SK-N-SH (cell line): Measurements from ENCODE around the gene GPM6B. TPM values are rescaled to one million over a fixed set of nuclear protein-coding genes. Genes with fewer than 3 reads are reported as not detected.
A peak's percentile ranks its signal among the peaks of the same experiment; 100 is the strongest.
"Not testable (repeated sequence)": the region's sequence is repeated elsewhere in the genome, so short reads cannot be mapped to it uniquely, and the experiment has no call there.

Experiments used
- CTCF ChIA-PET: fragments of 300-600, 350-600 bp; formaldehyde crosslinking; extraction: SDS; loops from one replicate; lab custom pipeline; 2021; lab: Yijun Ruan, JAX
- POLR2A ChIA-PET: fragments of 350-600 bp; sonication (Branson Sonifier 250); formaldehyde crosslinking; extraction: SDS; loops from one replicate; lab custom pipeline; 2020; ENCODE audit warnings: antibody characterized with exemption, inconsistent platforms; lab: Yijun Ruan, JAX
- DNase-seq: peaks from one replicate; pipeline ENCODE4 v3.0.0; 2012
- H2AFZ ChIP-seq: fragments of 200-600 bp; sonication (generic); 2 replicates; pipeline ENCODE4 v1.8.1; 2016; ENCODE audit warnings: antibody characterized with exemption, mild to moderate bottlenecking, low read depth
- H3F3A ChIP-seq: fragments of 200-600 bp; sonication (generic); replicated peaks from 2 replicates; pipeline ENCODE3; 2016; ENCODE audit warnings: antibody characterized with exemption, mild to moderate bottlenecking; ENCODE audit not compliant: insufficient read depth
- H3K27ac ChIP-seq, 2 experiments: fragments of 200-500 bp in 1 of 2; fragments of 200-600 bp in 1 of 2; sonication (Bioruptor generic) in 1 of 2; sonication (generic), shearing (Covaris generic) in 1 of 2; 2 replicates each; pipeline versions ENCODE4 v1.5.1 to v1.6.1; 2014 to 2016; ENCODE audit warnings: low read depth in 2 of 2, inconsistent platforms in 1 of 2, low read length in 1 of 2, mild to moderate bottlenecking in 1 of 2, mixed read lengths in 1 of 2
- H3K27me3 ChIP-seq: fragments of 200-600 bp; sonication (generic), shearing (Covaris generic); 2 replicates; pipeline ENCODE4 v1.6.1; 2016; ENCODE audit warnings: mixed run types; ENCODE audit not compliant: insufficient read depth
- H3K36me3 ChIP-seq, 2 experiments: fragments of 200-500 bp in 1 of 2; fragments of 200-600 bp in 1 of 2; sonication (Bioruptor generic) in 1 of 2; sonication (generic) in 1 of 2; replicated peaks in 1 of 2; 2 replicates each; pipeline versions ENCODE3 to v1.5.1; 2014 to 2016; ENCODE audit warnings: low read length in 1 of 2, mild to moderate bottlenecking in 1 of 2; ENCODE audit not compliant: insufficient read depth in 2 of 2, control insufficient read depth in 1 of 2
- H3K4me1 ChIP-seq, 2 experiments: fragments of 200-500 bp in 1 of 2; fragments of 200-600 bp in 1 of 2; sonication (Bioruptor generic) in 1 of 2; sonication (generic), shearing (Covaris generic) in 1 of 2; 2 replicates each; pipeline versions ENCODE4 v1.5.1 to v1.6.1; 2014 to 2016; ENCODE audit warnings: low read depth in 1 of 2, low read length in 1 of 2, mixed run types in 1 of 2; ENCODE audit not compliant: insufficient read depth in 2 of 2, control insufficient read depth in 1 of 2
- H3K4me2 ChIP-seq: fragments of 200-600 bp; sonication (generic), shearing (Covaris generic); 2 replicates; pipeline ENCODE4 v1.6.1; 2017; ENCODE audit warnings: mixed run types
- H3K4me3 ChIP-seq, 2 experiments: fragments of 200-500 bp in 1 of 2; fragments of 200-600 bp in 1 of 2; sonication (Bioruptor generic) in 1 of 2; sonication (generic), shearing (Covaris generic) in 1 of 2; 2 replicates each; pipeline versions ENCODE4 v1.5.1 to v1.8.1; 2014 to 2016; ENCODE audit warnings: low read depth in 2 of 2, inconsistent platforms in 1 of 2, low read length in 1 of 2, mild to moderate bottlenecking in 1 of 2, mixed read lengths in 1 of 2, moderate library complexity in 1 of 2
- H3K79me2 ChIP-seq: fragments of 200-600 bp; sonication (generic); 2 replicates; pipeline ENCODE4 v1.8.1; 2017; ENCODE audit warnings: mild to moderate bottlenecking; ENCODE audit not compliant: insufficient read depth
- H3K9ac ChIP-seq: fragments of 200-600 bp; sonication (generic); 2 replicates; pipeline ENCODE4 v1.6.1; 2017; ENCODE audit warnings: mixed run types
- H3K9me2 ChIP-seq: fragments of 200-600 bp; sonication (generic); 2 replicates; pipeline ENCODE4 v1.6.1; 2017; ENCODE audit warnings: mixed run types
- H3K9me3 ChIP-seq: fragments of 200-600 bp; sonication (generic); 2 replicates; pipeline ENCODE4 v1.6.1; 2017; ENCODE audit warnings: mixed run types, mild to moderate bottlenecking, moderate library complexity
- H4K20me1 ChIP-seq: fragments of 200-600 bp; sonication (generic); 2 replicates; pipeline ENCODE4 v1.6.1; 2017; ENCODE audit warnings: mild to moderate bottlenecking, mixed run types; ENCODE audit not compliant: insufficient read depth
- EP300 ChIP-seq, 2 experiments: IDR thresholded peaks; 2 replicates each; pipeline versions ENCODE4 v1.4.0 to v1.6.1; 2012; ENCODE audit warnings: borderline replicate concordance in 1 of 2, low read depth in 1 of 2, low read length in 1 of 2
- FOSL2 ChIP-seq: IDR thresholded peaks from 2 replicates; pipeline ENCODE4 v1.4.0; 2012; ENCODE audit warnings: low read depth, mild to moderate bottlenecking, moderate library complexity, borderline replicate concordance
- FOXJ3 ChIP-seq: sonication (generic); formaldehyde crosslinking; IDR thresholded peaks from 2 replicates; pipeline ENCODE4 v1.5.1; 2020; ENCODE audit warnings: mild to moderate bottlenecking, missing genetic modification reagents
- GABPA ChIP-seq: IDR thresholded peaks from 2 replicates; pipeline ENCODE4 v1.4.0; 2012; ENCODE audit warnings: low read depth, mild to moderate bottlenecking
- GATA2 ChIP-seq: sonication (generic); formaldehyde crosslinking; IDR thresholded peaks from 2 replicates; pipeline ENCODE4 v1.5.0; 2020; ENCODE audit warnings: mild to moderate bottlenecking, missing genetic modification reagents
- MEF2A ChIP-seq: IDR thresholded peaks from 2 replicates; pipeline ENCODE4 v1.4.0; 2012; ENCODE audit warnings: low read depth, borderline replicate concordance
- MXI1 ChIP-seq: IDR thresholded peaks from 2 replicates; pipeline ENCODE4 v1.6.1; 2012; ENCODE audit warnings: mild to moderate bottlenecking, low read depth, low read length, improper control_type of control experiment
- POLR2AphosphoS5 ChIP-seq: IDR thresholded peaks from 2 replicates; pipeline ENCODE4 v1.6.1; 2012; ENCODE audit warnings: low read depth, low read length
- RXRA ChIP-seq: IDR thresholded peaks from 2 replicates; pipeline ENCODE4 v1.4.0; 2012; ENCODE audit warnings: low read depth, mild to moderate bottlenecking, borderline replicate concordance
- SMC3 ChIP-seq: IDR thresholded peaks from 2 replicates; pipeline ENCODE4 v1.6.1; 2012; ENCODE audit warnings: low read depth, low read length, improper control_type of control experiment
- YY1 ChIP-seq: IDR thresholded peaks from 2 replicates; pipeline ENCODE4 v1.4.0; 2012; ENCODE audit warnings: low read depth, mild to moderate bottlenecking
- WGBS: methylation state at CpG from one replicate; pipeline ENCODE4 v1.1.6; 2017; ENCODE audit warnings: low lambda C conversion rate; 5-methylcytosine and 5-hydroxymethylcytosine counted together
- polyA plus RNA-seq, 3 experiments: library from polyadenylated mRNA; depleted of rRNA; stranded (reverse); fragments of >200 nt; gene quantifications; 2 replicates each; pipeline ENCODE4 v1.2.3, GENCODE V29; 2012
- TF ChIP-seq, protein P1 (sequence below): IDR thresholded peaks from 2 replicates; pipeline ENCODE4; 2012

Gene GPM6B
- polyA plus RNA-seq, 1 of the 3 experiments (the other 2 are of a cell fraction) = 1.2 TPM

GRCh38 chrX:13733506-13733905 is 83.4 kb downstream of the GPM6B start:
- ChIA-PET POLR2A (interaction anchor here (0.8 to 2.0 kb wide), 3 partner anchors 12 to 296 kb away, joined by 3 to 13 read pairs (median 8); partner anchors contain the start of genes GEMIN8 and RAB9A), CTCF (interaction anchor here (1.7 kb wide), 1 partner anchor 13 kb away, joined by 6 read pairs; no protein-coding TSS in a partner anchor)
- Histone ChIP-seq H3K4me2 (peak overlapping the region; percentile 89), H3K27ac (peak overlapping the region in 1 of 2 experiments; percentile 86; a peak in 1 of 4 replicates), H3K9ac (peak overlapping the region; percentile 95), H3K79me2 (peaks cover 70% of the 10 kb centered on the region), H3K36me3 (peaks cover 15 to 22% of the 10 kb centered on the region in 2 experiments), H3K4me1 (peaks cover 4 to 19% of the 10 kb centered on the region in 2 experiments; a peak in 3 of 4 replicates), H3K9me2 (no peaks in the 10 kb centered on the region), H3F3A (no peaks in the 10 kb centered on the region), H3K27me3 (no peaks in the 10 kb centered on the region), H2AFZ (no peak overlapping the region; the same call in 1 of the 2 replicates), H3K4me3 (peak overlapping the region; percentile 85 to 95), H3K9me3 (no peaks in the 10 kb centered on the region), H4K20me1 (no peaks in the 10 kb centered on the region)
- TF ChIP-seq YY1 = no peak
- no peak for TF ChIP-seq MEF2A
- no peak for TF ChIP-seq EP300 (IDR thresholded peaks at IDR 0.05; ENCODE audit: borderline replicate concordance in 1 of 2, low read depth in 1 of 2, low read length in 1 of 2)
- TF ChIP-seq FOSL2 = no peak
- no peak for TF ChIP-seq SMC3
- TF ChIP-seq, protein P1, sequence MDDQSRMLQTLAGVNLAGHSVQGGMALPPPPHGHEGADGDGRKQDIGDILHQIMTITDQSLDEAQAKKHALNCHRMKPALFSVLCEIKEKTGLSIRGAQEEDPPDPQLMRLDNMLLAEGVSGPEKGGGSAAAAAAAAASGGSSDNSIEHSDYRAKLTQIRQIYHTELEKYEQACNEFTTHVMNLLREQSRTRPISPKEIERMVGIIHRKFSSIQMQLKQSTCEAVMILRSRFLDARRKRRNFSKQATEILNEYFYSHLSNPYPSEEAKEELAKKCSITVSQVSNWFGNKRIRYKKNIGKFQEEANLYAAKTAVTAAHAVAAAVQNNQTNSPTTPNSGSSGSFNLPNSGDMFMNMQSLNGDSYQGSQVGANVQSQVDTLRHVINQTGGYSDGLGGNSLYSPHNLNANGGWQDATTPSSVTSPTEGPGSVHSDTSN = no peak
- no peak for TF ChIP-seq MXI1
- TF ChIP-seq FOXJ3 (CRISPR knock-in tag) = no peak
- TF ChIP-seq POLR2AphosphoS5 = no peak
- 13% methylated on average over 4 of the region's 4 CpGs for WGBS
- no peak for DNase-seq

DNA sequence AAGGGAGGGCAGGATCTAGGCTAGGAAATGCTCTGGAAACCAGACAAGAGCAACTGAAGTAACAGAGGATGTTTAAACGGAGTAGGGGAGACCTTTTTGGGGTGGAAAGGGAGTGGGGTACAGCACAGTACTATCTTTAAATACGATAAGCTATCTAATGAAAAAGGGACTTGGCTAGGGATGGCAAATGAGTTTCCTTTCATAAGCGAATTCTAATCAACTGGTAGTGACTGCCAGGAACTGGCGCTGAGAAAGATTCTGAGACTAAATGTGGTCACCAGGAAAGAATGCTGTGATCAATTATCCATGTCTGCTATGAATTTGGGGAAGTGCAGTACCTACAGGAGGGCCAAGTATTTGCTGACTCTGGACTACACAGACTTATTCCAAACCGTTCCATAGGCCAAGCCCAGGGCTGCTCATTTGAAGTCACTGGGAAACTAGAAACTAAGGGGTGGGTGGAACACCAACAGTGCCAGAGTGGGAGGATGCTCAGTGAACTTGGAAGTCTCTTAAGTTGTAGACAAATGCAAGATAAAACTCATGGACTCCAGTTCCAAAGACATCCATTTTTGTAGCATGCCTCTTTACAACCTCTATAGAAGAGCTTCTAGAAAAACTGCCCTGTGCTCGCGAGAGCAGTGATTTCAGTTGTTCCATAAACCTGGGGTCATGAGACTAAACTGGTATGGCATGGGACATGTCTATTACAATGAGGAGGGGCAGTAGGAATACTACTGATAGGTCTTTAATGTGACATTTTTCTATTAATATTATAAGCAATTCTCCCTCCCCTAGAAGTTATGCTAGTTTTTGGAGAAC is 84.4 kb downstream of the GPM6B start:
- H3K36me3 ChIP-seq = peaks cover 16 to 19% of the 10 kb centered on the region in 2 experiments
- no peaks in the 10 kb centered on the region for H3F3A ChIP-seq
- H3K27me3 ChIP-seq = no peaks in the 10 kb centered on the region
- no peak for TF ChIP-seq GATA2 (CRISPR knock-in tag)
- TF ChIP-seq YY1 = no peak
- TF ChIP-seq EP300 (IDR thresholded peaks at IDR 0.05; ENCODE audit: borderline replicate concordance in 1 of 2, low read depth in 1 of 2, low read length in 1 of 2) = no peak
- no peak for TF ChIP-seq RXRA
- TF ChIP-seq GABPA = no peak
- H3K79me2 ChIP-seq = peaks cover 80% of the 10 kb centered on the region
- WGBS = 90% methylated on average over 7 of the region's 7 CpGs
- H3K4me2 ChIP-seq = no peak overlapping the region
- H3K27ac ChIP-seq = no peak overlapping the region
- no peaks in the 10 kb centered on the region for H3K9me3 ChIP-seq
- no peak overlapping the region for H2AFZ ChIP-seq
- peaks cover 4 to 19% of the 10 kb centered on the region in 2 experiments; a peak in 3 of 4 replicates for H3K4me1 ChIP-seq
- H3K4me3 ChIP-seq = no peak overlapping the region
- ChIA-PET POLR2A (no interaction called here), CTCF (no interaction called here)
- H4K20me1 ChIP-seq = 0 out of 2 replicates have a peak, but pooled peaks cover 4% of the 10 kb centered on the region
- no peak overlapping the region for H3K9ac ChIP-seq
- no peak for DNase-seq
- H3K9me2 ChIP-seq = no peaks in the 10 kb centered on the region

- WGBS = 95% methylated on average over 1 of the region's 1 CpG
- H3K36me3 ChIP-seq, POLR2A ChIA-PET, H3K9ac ChIP-seq, CTCF ChIA-PET, DNase-seq, H3K9me2 ChIP-seq, H3K9me3 ChIP-seq, H3K4me2 ChIP-seq, H4K20me1 ChIP-seq, H3F3A ChIP-seq, H3K4me3 ChIP-seq, H3K27ac ChIP-seq, H3K27me3 ChIP-seq, H2AFZ ChIP-seq: not testable (repeated sequence)
- H3K79me2 ChIP-seq = peaks cover 94% of the 10 kb centered on the region
- H3K4me1 ChIP-seq = peaks cover 0 to 12% of the 10 kb centered on the region in 2 experiments; a peak in 2 of 4 replicates
Measured at GRCh38 chrX:13730523-13730922, 86.4 kb downstream of the GPM6B start.

DNA sequence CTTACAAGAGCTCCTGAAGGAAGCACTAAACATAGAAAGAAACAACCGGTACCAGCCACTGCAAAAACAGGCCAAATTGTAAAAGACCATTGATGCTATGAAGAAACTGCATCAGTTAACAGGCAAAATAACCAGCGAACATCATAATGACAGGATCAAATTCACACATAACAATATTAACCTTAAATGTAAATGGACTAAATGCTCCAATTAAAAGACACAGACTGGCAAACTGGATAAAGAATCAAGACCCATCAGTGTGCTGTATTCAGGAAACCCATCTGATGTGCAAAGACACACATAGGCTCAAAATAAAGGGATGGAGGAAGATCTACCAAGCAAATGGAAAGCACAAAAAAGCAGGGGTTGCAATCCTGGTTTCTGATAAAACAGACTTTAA is 90.3 kb downstream of the GPM6B start:
- H3K4me3 ChIP-seq, H2AFZ ChIP-seq, H3K36me3 ChIP-seq, H3K9me2 ChIP-seq, H3K9me3 ChIP-seq, H3K4me2 ChIP-seq, DNase-seq, H3K9ac ChIP-seq, CTCF ChIA-PET, H3F3A ChIP-seq, H3K4me1 ChIP-seq, H3K27ac ChIP-seq, H3K27me3 ChIP-seq, POLR2A ChIA-PET: not testable (repeated sequence)
- Histone ChIP-seq H4K20me1 (peaks cover 13% of the 10 kb centered on the region; the same call in 1 of the 2 replicates), H3K79me2 (peaks cover 99% of the 10 kb centered on the region)
- WGBS = 95% methylated on average over 2 of the region's 2 CpGs
